Muscle layer of duodenum (tissue), 2 donors: Measurements from ENCODE around the gene FARS2.

Source experiments
- H3K27ac ChIP-seq: one replicate; pipeline ENCODE4 v1.7.0; 2013; ENCODE audit warnings: mild to moderate bottlenecking, low read length
- H3K27me3 ChIP-seq: one replicate; pipeline ENCODE4 v1.7.0; 2013; ENCODE audit warnings: low read depth, mild to moderate bottlenecking, control low read depth, low read length
- H3K36me3 ChIP-seq, 2 donors: one replicate each; pipeline ENCODE4 v1.7.0; 2013; ENCODE audit warnings: low read length in 2 of 2, control low read depth in 1 of 2, mild to moderate bottlenecking in 1 of 2; ENCODE audit not compliant: insufficient read depth in 2 of 2, control insufficient read depth in 1 of 2
- H3K4me1 ChIP-seq, 2 donors: one replicate each; pipeline ENCODE4 v1.7.0; 2013; ENCODE audit warnings: low read length in 2 of 2, mild to moderate bottlenecking in 2 of 2, control low read depth in 1 of 2, moderate library complexity in 1 of 2; ENCODE audit not compliant: insufficient read depth in 2 of 2, control insufficient read depth in 1 of 2
- H3K4me3 ChIP-seq, 2 donors: one replicate each; pipeline ENCODE4 v1.7.0; 2013; ENCODE audit warnings: low read length in 2 of 2, low read depth in 1 of 2, mild to moderate bottlenecking in 1 of 2
- H3K9me3 ChIP-seq, 2 donors: one replicate each; pipeline ENCODE4 v1.7.0; 2013; ENCODE audit warnings: low read length in 2 of 2, control low read depth in 1 of 2, mild to moderate bottlenecking in 1 of 2; ENCODE audit not compliant: control insufficient read depth in 1 of 2
- donor health status: healthy.

FARS2 gene

GRCh38 chr6:5353971-5354370, 92.7 kb downstream of the FARS2 start:
- H3K27ac ChIP-seq = no peak overlapping the region
- no peaks in the 10 kb centered on the region for H3K4me1 ChIP-seq
- no peaks in the 10 kb centered on the region for H3K27me3 ChIP-seq
- H3K9me3 ChIP-seq = peaks cover 0 to under 1% of the 10 kb centered on the region in 2 donors
- H3K36me3 ChIP-seq = no peaks in the 10 kb centered on the region
- no peak overlapping the region for H3K4me3 ChIP-seq

GRCh38 chr6:5357486-5357885, 96.2 kb downstream of the FARS2 start:
- H3K4me1 ChIP-seq = peaks cover 4 to 7% of the 10 kb centered on the region in 2 donors
- H3K4me3 ChIP-seq = no peak overlapping the region
- H3K36me3 ChIP-seq = no peaks in the 10 kb centered on the region
- no peaks in the 10 kb centered on the region for H3K27me3 ChIP-seq
- no peak overlapping the region for H3K27ac ChIP-seq
- no peaks in the 10 kb centered on the region for H3K9me3 ChIP-seq

GRCh38 chr6:5359417-5359816, 98.1 kb downstream of the FARS2 start:
- Histone ChIP-seq H3K27me3 (no peaks in the 10 kb centered on the region), H3K9me3 (no peaks in the 10 kb centered on the region), H3K36me3 (no peaks in the 10 kb centered on the region), H3K4me1 (peaks cover 4 to 7% of the 10 kb centered on the region in 2 donors), H3K27ac (no peak overlapping the region), H3K4me3 (no peak overlapping the region)

- no peaks in the 10 kb centered on the region for H3K9me3 ChIP-seq
- H3K4me1 ChIP-seq = peaks cover 4 to 7% of the 10 kb centered on the region in 2 donors
- no peak overlapping the region for H3K4me3 ChIP-seq
- no peaks in the 10 kb centered on the region for H3K36me3 ChIP-seq
- no peaks in the 10 kb centered on the region for H3K27me3 ChIP-seq
- H3K27ac ChIP-seq = no peak overlapping the region
These were observed 100.1 kb downstream of the FARS2 start for GRCh38 chr6:5361396-5361795.

GRCh38 chr6:5365436-5366195, 104.3 kb downstream of the FARS2 start:
- peaks cover 3 to 13% of the 10 kb centered on the region in 2 donors for H3K36me3 ChIP-seq
- H3K4me1 ChIP-seq = peaks cover 4 to 14% of the 10 kb centered on the region in 2 donors
- H3K9me3 ChIP-seq = no peaks in the 10 kb centered on the region
- H3K27me3 ChIP-seq = no peaks in the 10 kb centered on the region
- no peak overlapping the region for H3K27ac ChIP-seq
- no peak overlapping the region for H3K4me3 ChIP-seq

- H3K9me3 ChIP-seq = no peaks in the 10 kb centered on the region
- no peak overlapping the region for H3K27ac ChIP-seq
- H3K4me1 ChIP-seq = peaks cover 0 to 7% of the 10 kb centered on the region in 2 donors
- H3K4me3 ChIP-seq = no peak overlapping the region
- no peaks in the 10 kb centered on the region for H3K27me3 ChIP-seq
- H3K36me3 ChIP-seq = peaks cover 3 to 13% of the 10 kb centered on the region in 2 donors
These were observed 105.6 kb downstream of the FARS2 start for GRCh38 chr6:5366941-5367340.

- Histone ChIP-seq H3K9me3 (no peaks in the 10 kb centered on the region), H3K27me3 (no peaks in the 10 kb centered on the region), H3K27ac (no peak overlapping the region), H3K36me3 (peaks cover 3 to 13% of the 10 kb centered on the region in 2 donors), H3K4me3 (no peak overlapping the region), H3K4me1 (peaks cover 0 to 7% of the 10 kb centered on the region in 2 donors)
These were observed 106.2 kb downstream of the FARS2 start for GRCh38 chr6:5367510-5367909.

- H3K27me3 ChIP-seq = no peaks in the 10 kb centered on the region
- no peak overlapping the region for H3K27ac ChIP-seq
- H3K4me1 ChIP-seq = no peaks in the 10 kb centered on the region
- H3K36me3 ChIP-seq = peaks cover 3 to 12% of the 10 kb centered on the region in 2 donors
- no peak overlapping the region for H3K4me3 ChIP-seq
- no peaks in the 10 kb centered on the region for H3K9me3 ChIP-seq
These were observed 112.1 kb downstream of the FARS2 start for GRCh38 chr6:5373430-5373829.

GRCh38 chr6:5378331-5378730, 117.0 kb downstream of the FARS2 start:
- H3K4me3 ChIP-seq = no peak overlapping the region
- no peaks in the 10 kb centered on the region for H3K36me3 ChIP-seq
- H3K27me3 ChIP-seq = no peaks in the 10 kb centered on the region
- no peaks in the 10 kb centered on the region for H3K9me3 ChIP-seq
- no peaks in the 10 kb centered on the region for H3K4me1 ChIP-seq
- no peak overlapping the region for H3K27ac ChIP-seq

- H3K36me3 ChIP-seq = no peaks in the 10 kb centered on the region
- H3K27me3 ChIP-seq = no peaks in the 10 kb centered on the region
- no peaks in the 10 kb centered on the region for H3K9me3 ChIP-seq
These were observed 118.4 kb downstream of the FARS2 start for GRCh38 chr6:5379647-5380242.

GRCh38 chr6:5383856-5384255, 122.5 kb downstream of the FARS2 start:
- no peaks in the 10 kb centered on the region for H3K9me3 ChIP-seq
- H3K4me1 ChIP-seq = no peaks in the 10 kb centered on the region
- H3K27ac ChIP-seq = no peak overlapping the region
- H3K27me3 ChIP-seq = no peaks in the 10 kb centered on the region
- H3K36me3 ChIP-seq = no peaks in the 10 kb centered on the region
- H3K4me3 ChIP-seq = no peak overlapping the region

More at GRCh38 chr6:5379647-5380242, 118.4 kb downstream of the FARS2 start:
- H3K27ac ChIP-seq = no peak overlapping the region
- H3K4me3 ChIP-seq = no peak overlapping the region
- H3K4me1 ChIP-seq = no peaks in the 10 kb centered on the region
